SK-N-SH (cell line): ENCODE measurements around the gene TMEM205. TPM values are rescaled to one million over a fixed set of nuclear protein-coding genes. Genes with fewer than 3 reads are reported as not detected.
A peak's percentile ranks its signal among the peaks of the same experiment; 100 is the strongest.

Experiments used
- CTCF ChIA-PET: fragments of 300-600, 350-600 bp; formaldehyde crosslinking; extraction: SDS; loops from one replicate; lab custom pipeline; 2021; lab: Yijun Ruan, JAX
- POLR2A ChIA-PET: fragments of 350-600 bp; sonication (Branson Sonifier 250); formaldehyde crosslinking; extraction: SDS; loops from one replicate; lab custom pipeline; 2020; ENCODE audit warnings: antibody characterized with exemption, inconsistent platforms; lab: Yijun Ruan, JAX
- DNase-seq: peaks from one replicate; pipeline ENCODE4 v3.0.0; 2012
- H2AFZ ChIP-seq: fragments of 200-600 bp; sonication (generic); 2 replicates; pipeline ENCODE4 v1.8.1; 2016; ENCODE audit warnings: antibody characterized with exemption, mild to moderate bottlenecking, low read depth
- H3F3A ChIP-seq: fragments of 200-600 bp; sonication (generic); replicated peaks from 2 replicates; pipeline ENCODE3; 2016; ENCODE audit warnings: antibody characterized with exemption, mild to moderate bottlenecking; ENCODE audit not compliant: insufficient read depth
- H3K27ac ChIP-seq, 2 experiments: fragments of 200-500 bp in 1 of 2; fragments of 200-600 bp in 1 of 2; sonication (Bioruptor generic) in 1 of 2; sonication (generic), shearing (Covaris generic) in 1 of 2; 2 replicates each; pipeline versions ENCODE4 v1.5.1 to v1.6.1; 2014 to 2016; ENCODE audit warnings: low read depth in 2 of 2, inconsistent platforms in 1 of 2, low read length in 1 of 2, mild to moderate bottlenecking in 1 of 2, mixed read lengths in 1 of 2
- H3K27me3 ChIP-seq: fragments of 200-600 bp; sonication (generic), shearing (Covaris generic); 2 replicates; pipeline ENCODE4 v1.6.1; 2016; ENCODE audit warnings: mixed run types; ENCODE audit not compliant: insufficient read depth
- H3K36me3 ChIP-seq, 2 experiments: fragments of 200-500 bp in 1 of 2; fragments of 200-600 bp in 1 of 2; sonication (Bioruptor generic) in 1 of 2; sonication (generic) in 1 of 2; replicated peaks in 1 of 2; 2 replicates each; pipeline versions ENCODE3 to v1.5.1; 2014 to 2016; ENCODE audit warnings: low read length in 1 of 2, mild to moderate bottlenecking in 1 of 2; ENCODE audit not compliant: insufficient read depth in 2 of 2, control insufficient read depth in 1 of 2
- H3K4me1 ChIP-seq, 2 experiments: fragments of 200-500 bp in 1 of 2; fragments of 200-600 bp in 1 of 2; sonication (Bioruptor generic) in 1 of 2; sonication (generic), shearing (Covaris generic) in 1 of 2; 2 replicates each; pipeline versions ENCODE4 v1.5.1 to v1.6.1; 2014 to 2016; ENCODE audit warnings: low read depth in 1 of 2, low read length in 1 of 2, mixed run types in 1 of 2; ENCODE audit not compliant: insufficient read depth in 2 of 2, control insufficient read depth in 1 of 2
- H3K4me2 ChIP-seq: fragments of 200-600 bp; sonication (generic), shearing (Covaris generic); 2 replicates; pipeline ENCODE4 v1.6.1; 2017; ENCODE audit warnings: mixed run types
- H3K4me3 ChIP-seq, 2 experiments: fragments of 200-500 bp in 1 of 2; fragments of 200-600 bp in 1 of 2; sonication (Bioruptor generic) in 1 of 2; sonication (generic), shearing (Covaris generic) in 1 of 2; 2 replicates each; pipeline versions ENCODE4 v1.5.1 to v1.8.1; 2014 to 2016; ENCODE audit warnings: low read depth in 2 of 2, inconsistent platforms in 1 of 2, low read length in 1 of 2, mild to moderate bottlenecking in 1 of 2, mixed read lengths in 1 of 2, moderate library complexity in 1 of 2
- H3K79me2 ChIP-seq: fragments of 200-600 bp; sonication (generic); 2 replicates; pipeline ENCODE4 v1.8.1; 2017; ENCODE audit warnings: mild to moderate bottlenecking; ENCODE audit not compliant: insufficient read depth
- H3K9ac ChIP-seq: fragments of 200-600 bp; sonication (generic); 2 replicates; pipeline ENCODE4 v1.6.1; 2017; ENCODE audit warnings: mixed run types
- H3K9me2 ChIP-seq: fragments of 200-600 bp; sonication (generic); 2 replicates; pipeline ENCODE4 v1.6.1; 2017; ENCODE audit warnings: mixed run types
- H3K9me3 ChIP-seq: fragments of 200-600 bp; sonication (generic); 2 replicates; pipeline ENCODE4 v1.6.1; 2017; ENCODE audit warnings: mixed run types, mild to moderate bottlenecking, moderate library complexity
- H4K20me1 ChIP-seq: fragments of 200-600 bp; sonication (generic); 2 replicates; pipeline ENCODE4 v1.6.1; 2017; ENCODE audit warnings: mild to moderate bottlenecking, mixed run types; ENCODE audit not compliant: insufficient read depth
- EP300 ChIP-seq, 2 experiments: IDR thresholded peaks; 2 replicates each; pipeline versions ENCODE4 v1.4.0 to v1.6.1; 2012; ENCODE audit warnings: borderline replicate concordance in 1 of 2, low read depth in 1 of 2, low read length in 1 of 2
- EZH2phosphoT487 ChIP-seq: fragments of 200-600 bp; sonication (generic); IDR thresholded peaks from 2 replicates; pipeline ENCODE4 v1.6.1; 2017; ENCODE audit warnings: low read depth, mixed run types, mild to moderate bottlenecking, antibody characterized with exemption, moderate library complexity, borderline replicate concordance
- FOXJ3 ChIP-seq: sonication (generic); formaldehyde crosslinking; IDR thresholded peaks from 2 replicates; pipeline ENCODE4 v1.5.1; 2020; ENCODE audit warnings: mild to moderate bottlenecking, missing genetic modification reagents
- GATA2 ChIP-seq: sonication (generic); formaldehyde crosslinking; IDR thresholded peaks from 2 replicates; pipeline ENCODE4 v1.5.0; 2020; ENCODE audit warnings: mild to moderate bottlenecking, missing genetic modification reagents
- JUND ChIP-seq: IDR thresholded peaks from 2 replicates; pipeline ENCODE4 v1.4.0; 2012
- MAX ChIP-seq: IDR thresholded peaks from 2 replicates; pipeline ENCODE4 v1.4.0; 2012; ENCODE audit warnings: low read depth
- MEF2A ChIP-seq: IDR thresholded peaks from 2 replicates; pipeline ENCODE4 v1.4.0; 2012; ENCODE audit warnings: low read depth, borderline replicate concordance
- NFIC ChIP-seq: IDR thresholded peaks from 2 replicates; pipeline ENCODE4 v1.4.0; 2012; ENCODE audit warnings: borderline replicate concordance
- NRF1 ChIP-seq: IDR thresholded peaks from 2 replicates; pipeline ENCODE4 v1.6.1; 2012; ENCODE audit warnings: low read depth, mild to moderate bottlenecking, low read length
- RCOR1 ChIP-seq: fragments of 150-350 bp; IDR thresholded peaks from 2 replicates; pipeline ENCODE4 v1.6.1; 2017; ENCODE audit warnings: antibody characterized with exemption, low read length
- RFX5 ChIP-seq: IDR thresholded peaks from 2 replicates; pipeline ENCODE4 v1.6.1; 2012; ENCODE audit warnings: mild to moderate bottlenecking, improper control_type of control experiment, low read length
- RXRA ChIP-seq: IDR thresholded peaks from 2 replicates; pipeline ENCODE4 v1.4.0; 2012; ENCODE audit warnings: low read depth, mild to moderate bottlenecking, borderline replicate concordance
- TAF1 ChIP-seq: IDR thresholded peaks from 2 replicates; pipeline ENCODE4 v1.6.1; 2012; ENCODE audit warnings: low read depth, mild to moderate bottlenecking, low read length, moderate library complexity, borderline replicate concordance
- TEAD4 ChIP-seq: IDR thresholded peaks from 2 replicates; pipeline ENCODE4 v1.4.0; 2012; ENCODE audit warnings: mild to moderate bottlenecking, borderline replicate concordance; ENCODE audit not compliant: insufficient read depth
- ZBTB33 ChIP-seq: IDR thresholded peaks from 2 replicates; pipeline ENCODE4 v1.4.0; 2012; ENCODE audit warnings: low read depth, borderline replicate concordance
- WGBS: methylation state at CpG from one replicate; pipeline ENCODE4 v1.1.6; 2017; ENCODE audit warnings: low lambda C conversion rate; 5-methylcytosine and 5-hydroxymethylcytosine counted together
- polyA plus RNA-seq, 3 experiments: library from polyadenylated mRNA; depleted of rRNA; stranded (reverse); fragments of >200 nt; gene quantifications; 2 replicates each; pipeline ENCODE4 v1.2.3, GENCODE V29; 2012

TMEM205 gene
- polyA plus RNA-seq, 1 of the 3 experiments (the other 2 are of a cell fraction): 219 TPM

- TF ChIP-seq ZBTB33 (no peak), TEAD4 (no peak), MEF2A (no peak), RXRA (no peak), EP300 (IDR thresholded peaks at IDR 0.05; ENCODE audit: borderline replicate concordance in 1 of 2, low read depth in 1 of 2, low read length in 1 of 2) (no peak), NFIC (no peak), MAX (no peak), JUND (no peak), TAF1 (no peak), FOXJ3 (CRISPR knock-in tag) (no peak)
These were observed 20.5 kb downstream of the TMEM205 start (continued) for GRCh38 chr19:11325544-11325943.

GRCh38 chr19:11324748-11325389 lies 21.2 kb downstream of the TMEM205 start:
- H3K9me2 ChIP-seq: no peaks in the 10 kb centered on the region
- TF ChIP-seq MEF2A (no peak), EZH2phosphoT487 (no peak), RFX5 (no peak), RCOR1 (no peak), NRF1 (no peak), GATA2 (CRISPR knock-in tag) (no peak)
- peaks cover 9 to 19% of the 10 kb centered on the region in 2 experiments for H3K4me1 ChIP-seq
- 81% methylated on average over 9 of the region's 17 CpGs for WGBS
- no peak overlapping the region for H3K4me3 ChIP-seq
- H3F3A ChIP-seq: peaks cover 13% of the 10 kb centered on the region
- DNase-seq: peak; percentile 19
- no peaks in the 10 kb centered on the region for H3K27me3 ChIP-seq
- no peaks in the 10 kb centered on the region for H3K9me3 ChIP-seq
- H4K20me1 ChIP-seq: no peaks in the 10 kb centered on the region
- no peak overlapping the region for H3K9ac ChIP-seq
- H3K4me2 ChIP-seq: peak overlapping the region; percentile 66; the same call in 1 of the 2 replicates
- peaks cover 0 to 5% of the 10 kb centered on the region in 2 experiments for H3K36me3 ChIP-seq
- no peaks in the 10 kb centered on the region for H3K79me2 ChIP-seq
- ChIA-PET POLR2A (interaction anchor here (1.3 to 2.5 kb wide), 2 partner anchors 13 to 49 kb away, joined by 3 to 17 read pairs; partner anchors contain the start of genes RAB3D and SWSAP1), CTCF (interaction anchor here (0.6 to 2.2 kb wide), 9 partner anchors 14 to 236 kb away, joined by 3 to 11 read pairs (median 3); partner anchors contain the start of genes RAB3D and TSPAN16)
- peak overlapping the region; percentile 65 to 87 for H3K27ac ChIP-seq
- H2AFZ ChIP-seq: no peak overlapping the region
